Brain microvascular endothelial cell (primary cell): Measurements from ENCODE around the gene SSBP2.
A peak's percentile ranks its signal among the peaks of the same experiment; 100 is the strongest.

Experiments
- DNase-seq: peaks from one replicate; pipeline ENCODE4 v3.0.0-alpha.2; 2020
- H3K27ac ChIP-seq: fragments of 250-450 bp; sonication (Bioruptor Pico); 2 replicates; pipeline ENCODE4 v1.5.1; 2020; ENCODE audit warnings: mild to moderate bottlenecking, moderate library complexity
- H3K27me3 ChIP-seq: fragments of 250-450 bp; sonication (Bioruptor Pico); replicated peaks from 2 replicates; pipeline ENCODE4 v1.5.1; 2020; ENCODE audit warnings: mild to moderate bottlenecking
- H3K36me3 ChIP-seq: fragments of 250-450 bp; sonication (Bioruptor Pico); replicated peaks from 2 replicates; pipeline ENCODE4 v1.5.1; 2020; ENCODE audit warnings: mild to moderate bottlenecking
- H3K4me3 ChIP-seq: 2 replicates; pipeline ENCODE4 v1.5.1; 2011; ENCODE audit warnings: low read depth, mild to moderate bottlenecking, control low read depth, low read length, moderate library complexity
- CTCF ChIP-seq: IDR thresholded peaks from 2 replicates; pipeline ENCODE4 v1.5.1; 2011; ENCODE audit warnings: low read depth, mild to moderate bottlenecking, moderate library complexity, low read length, control low read depth, inconsistent platforms; ENCODE audit errors: missing control alignments
- in situ Hi-C: cut with HindIII; loops from 2 replicates; pipeline ENCODE4 v1.10.0; 2017; ENCODE audit warnings: low sequenced_read_pairs, low pct_ligation_motif_present

The SSBP2 gene

GRCh38 chr5:81787474-81788242, 36.8 kb upstream of the SSBP2 start:
- Histone ChIP-seq H3K27me3 (no peaks in the 10 kb centered on the region), H3K4me3 (no peak overlapping the region), H3K27ac (no peak overlapping the region), H3K36me3 (no peaks in the 10 kb centered on the region)
- TF ChIP-seq CTCF: no peak
- in situ Hi-C loops: no loop called here
- DNase-seq: peak; percentile 55

DNA sequence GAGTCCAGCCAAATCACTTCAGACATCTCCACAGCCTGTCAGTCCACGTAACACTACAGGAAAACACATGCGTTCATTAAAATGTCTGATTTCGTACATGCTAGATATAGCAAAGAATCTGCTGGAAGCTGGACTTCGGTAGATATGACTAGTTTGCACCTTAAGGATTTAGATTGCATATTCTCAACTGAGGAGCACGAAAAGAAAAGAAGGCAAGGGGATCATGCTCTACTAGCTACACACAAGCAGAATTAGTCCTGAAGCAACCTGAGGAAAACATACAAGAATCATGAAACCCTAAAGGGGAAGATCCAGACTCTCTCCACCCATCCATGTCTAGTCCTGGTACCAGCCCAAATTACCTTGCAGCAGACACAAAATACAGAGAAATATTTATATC, 36.1 kb upstream of the SSBP2 start:
- in situ Hi-C loops: no loop called here
- no peak for DNase-seq
- Histone ChIP-seq H3K4me3 (no peak overlapping the region), H3K27ac (no peak overlapping the region), H3K27me3 (no peaks in the 10 kb centered on the region), H3K36me3 (no peaks in the 10 kb centered on the region)
- no peak for TF ChIP-seq CTCF

DNA sequence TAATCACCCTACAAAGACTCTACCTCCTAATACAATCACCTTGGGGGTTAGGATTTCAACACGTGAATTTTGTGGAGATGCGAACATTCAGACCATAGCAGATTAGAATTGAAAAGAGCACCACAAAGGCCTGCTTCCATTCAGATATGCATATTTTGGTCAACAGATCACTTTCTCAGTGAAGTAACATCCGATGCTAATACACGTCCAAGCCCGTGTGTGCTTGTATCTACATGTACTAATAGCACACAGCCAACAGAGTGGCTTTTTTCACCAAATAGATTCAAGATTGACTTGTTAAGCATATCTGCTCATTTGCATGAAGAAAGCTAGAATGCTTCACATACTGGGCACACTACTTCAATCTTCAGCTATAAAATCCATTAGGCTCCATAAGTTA, 35.6 kb upstream of the SSBP2 start:
- TF ChIP-seq CTCF: no peak
- H3K36me3 ChIP-seq: no peaks in the 10 kb centered on the region
- no peaks in the 10 kb centered on the region for H3K27me3 ChIP-seq
- no peak overlapping the region for H3K27ac ChIP-seq
- in situ Hi-C loops: no loop called here
- no peak for DNase-seq
- H3K4me3 ChIP-seq: no peak overlapping the region

DNA sequence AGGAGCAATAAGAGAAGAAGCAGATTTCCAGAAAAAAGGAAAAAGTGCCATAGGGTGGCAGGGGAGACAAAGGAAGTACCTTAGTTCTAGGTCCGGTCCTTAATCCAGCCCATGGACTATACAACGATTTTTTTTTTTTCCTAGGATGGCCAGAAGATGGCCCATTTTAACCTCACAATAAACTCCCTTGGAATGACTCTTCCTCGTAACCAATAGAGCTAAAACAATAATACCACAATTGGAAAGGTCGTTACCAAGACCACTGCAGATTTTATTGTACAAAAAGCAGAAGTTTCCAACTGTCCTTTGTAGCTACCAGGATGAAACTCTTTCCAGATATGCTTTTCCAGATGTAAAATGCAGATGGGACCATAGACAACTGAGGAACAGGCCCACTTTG, 34.4 kb upstream of the SSBP2 start:
- Histone ChIP-seq H3K27ac (no peak overlapping the region), H3K27me3 (no peaks in the 10 kb centered on the region), H3K36me3 (no peaks in the 10 kb centered on the region), H3K4me3 (no peak overlapping the region)
- in situ Hi-C loops: no loop called here
- TF ChIP-seq CTCF: no peak
- no peak for DNase-seq

GRCh38 chr5:81783401-81783800, 32.5 kb upstream of the SSBP2 start:
- Histone ChIP-seq H3K27me3 (no peaks in the 10 kb centered on the region), H3K36me3 (no peaks in the 10 kb centered on the region), H3K4me3 (no peak overlapping the region), H3K27ac (no peak overlapping the region)
- in situ Hi-C loops: no loop called here
- DNase-seq: no peak
- no peak for TF ChIP-seq CTCF

- no peaks in the 10 kb centered on the region for H3K36me3 ChIP-seq
- DNase-seq: no peak
- no peak overlapping the region for H3K27ac ChIP-seq
- no peak for TF ChIP-seq CTCF
- no peak overlapping the region for H3K4me3 ChIP-seq
- in situ Hi-C loops: no loop called here
- H3K27me3 ChIP-seq: no peaks in the 10 kb centered on the region
These were observed 31.9 kb upstream of the SSBP2 start for GRCh38 chr5:81782811-81783210.
